ENCODE results near the gene REXO1.

DNA sequence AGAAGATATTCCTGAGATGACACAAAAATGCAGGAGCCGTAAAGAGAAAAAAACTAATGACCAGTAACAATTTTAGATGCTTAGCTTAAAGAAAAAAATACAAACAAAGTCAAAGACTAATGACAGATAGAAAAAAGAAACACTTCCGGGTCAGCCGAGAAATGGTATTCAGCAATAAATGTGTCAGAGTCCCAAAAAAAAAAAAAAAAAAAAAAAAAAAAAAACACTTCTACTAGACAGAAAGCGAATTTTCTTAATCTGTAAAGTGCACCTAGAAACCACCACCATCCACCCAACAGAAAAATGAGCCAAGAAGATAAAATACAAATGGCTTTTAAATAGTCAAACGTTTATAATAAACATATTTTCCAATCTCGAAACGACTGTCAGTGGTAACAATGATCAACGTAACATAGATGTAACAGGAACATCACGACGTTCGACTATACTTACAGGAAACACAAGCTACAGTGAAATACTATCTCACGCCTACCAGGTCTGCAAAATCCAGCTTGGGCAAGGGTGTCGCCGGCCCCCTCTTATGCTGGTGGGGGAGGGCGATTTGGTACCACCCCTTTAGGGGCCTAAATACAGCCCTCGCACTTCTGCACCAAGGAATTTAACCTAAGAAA is 26.4 kb upstream of the REXO1 start:
- TF ChIP-seq EP300 (IDR thresholded peaks at IDR 0.05; ENCODE audit: low read depth), result no peak
- TF ChIP-seq, protein P1, sequence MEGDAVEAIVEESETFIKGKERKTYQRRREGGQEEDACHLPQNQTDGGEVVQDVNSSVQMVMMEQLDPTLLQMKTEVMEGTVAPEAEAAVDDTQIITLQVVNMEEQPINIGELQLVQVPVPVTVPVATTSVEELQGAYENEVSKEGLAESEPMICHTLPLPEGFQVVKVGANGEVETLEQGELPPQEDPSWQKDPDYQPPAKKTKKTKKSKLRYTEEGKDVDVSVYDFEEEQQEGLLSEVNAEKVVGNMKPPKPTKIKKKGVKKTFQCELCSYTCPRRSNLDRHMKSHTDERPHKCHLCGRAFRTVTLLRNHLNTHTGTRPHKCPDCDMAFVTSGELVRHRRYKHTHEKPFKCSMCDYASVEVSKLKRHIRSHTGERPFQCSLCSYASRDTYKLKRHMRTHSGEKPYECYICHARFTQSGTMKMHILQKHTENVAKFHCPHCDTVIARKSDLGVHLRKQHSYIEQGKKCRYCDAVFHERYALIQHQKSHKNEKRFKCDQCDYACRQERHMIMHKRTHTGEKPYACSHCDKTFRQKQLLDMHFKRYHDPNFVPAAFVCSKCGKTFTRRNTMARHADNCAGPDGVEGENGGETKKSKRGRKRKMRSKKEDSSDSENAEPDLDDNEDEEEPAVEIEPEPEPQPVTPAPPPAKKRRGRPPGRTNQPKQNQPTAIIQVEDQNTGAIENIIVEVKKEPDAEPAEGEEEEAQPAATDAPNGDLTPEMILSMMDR (IDR thresholded peaks at IDR 0.05), result no peak
- no peak for TF ChIP-seq POLR2A (IDR thresholded peaks at IDR 0.05)
- no peak for TF ChIP-seq POLR2AphosphoS5 (IDR thresholded peaks at IDR 0.05)

Data from transverse colon (tissue), 4 donors.